ENCODE data around the gene ESR1.

Gene ESR1

DNA sequence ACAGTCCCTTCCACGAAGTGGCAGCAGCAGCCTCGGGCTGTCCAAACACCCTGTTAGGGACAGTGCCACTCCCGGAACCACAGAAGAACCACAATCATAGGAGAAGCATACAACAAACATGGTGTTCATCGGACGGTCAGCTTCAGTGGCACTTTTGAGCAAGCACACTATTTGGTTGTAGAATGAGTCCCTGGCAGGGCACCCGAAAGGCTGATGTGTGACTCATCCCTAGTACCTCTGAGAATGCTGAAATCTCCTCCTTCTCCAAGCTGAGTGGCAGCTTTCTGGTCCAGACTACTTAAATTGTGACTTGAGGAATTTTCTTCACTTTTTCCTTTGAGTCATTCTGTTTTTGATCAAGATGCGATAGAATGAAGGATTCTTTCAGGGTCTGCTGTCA, 282.5 kb downstream of the ESR1 start:
- H3K4me3 ChIP-seq (ENCODE audit: low read depth, low read length) = no peak overlapping the region

- H3K4me3 ChIP-seq (ENCODE audit: low read depth, low read length) = no peak overlapping the region
These were observed 283.7 kb downstream of the ESR1 start for GRCh38 chr6:152091201-152091600.

GRCh38 chr6:152091851-152092341, 284.4 kb downstream of the ESR1 start:
- H3K4me3 ChIP-seq (ENCODE audit: low read depth, low read length) = no peak overlapping the region

- H3K4me3 ChIP-seq (ENCODE audit: low read depth, low read length) = no peak overlapping the region
These were observed 286.2 kb downstream of the ESR1 start for GRCh38 chr6:152093711-152094110.

- no peak overlapping the region for H3K4me3 ChIP-seq (ENCODE audit: low read depth, low read length)
These were observed 286.8 kb downstream of the ESR1 start for GRCh38 chr6:152094276-152094675.

- H3K4me3 ChIP-seq (ENCODE audit: low read depth, low read length) = no peak overlapping the region
These were observed 287.6 kb downstream of the ESR1 start for GRCh38 chr6:152094992-152095592.

DNA sequence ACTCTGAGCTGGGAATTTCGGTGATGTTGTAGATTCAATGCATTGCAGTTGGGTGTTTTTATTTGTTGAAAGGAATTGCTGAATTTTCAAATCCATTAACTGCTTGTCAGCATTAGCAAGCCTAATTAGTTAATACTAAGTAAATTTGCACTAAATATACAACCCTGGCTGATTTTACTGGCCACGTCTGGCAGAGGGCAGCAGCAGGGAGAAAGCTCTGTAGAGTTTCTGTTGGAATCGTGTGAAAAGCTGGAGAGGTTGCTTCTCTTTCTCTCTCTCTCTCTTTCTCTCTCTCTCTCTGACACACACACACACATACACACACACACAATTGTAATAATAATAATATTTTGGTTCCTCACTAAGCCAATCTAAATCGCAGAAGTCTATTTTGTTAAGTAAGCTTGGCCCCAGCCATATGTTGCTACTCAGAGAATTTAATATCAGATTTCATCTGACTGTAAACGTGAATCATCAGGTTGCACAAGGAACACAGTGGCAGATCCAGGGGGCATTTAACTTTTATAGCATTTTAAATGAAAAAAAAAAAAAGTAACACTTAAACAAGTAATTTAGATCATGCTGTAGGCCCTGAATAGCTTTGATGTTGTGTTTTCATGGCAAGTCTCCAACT, 289.5 kb downstream of the ESR1 start:
- H3K4me3 ChIP-seq (ENCODE audit: low read depth, low read length) = no peak overlapping the region

DNA sequence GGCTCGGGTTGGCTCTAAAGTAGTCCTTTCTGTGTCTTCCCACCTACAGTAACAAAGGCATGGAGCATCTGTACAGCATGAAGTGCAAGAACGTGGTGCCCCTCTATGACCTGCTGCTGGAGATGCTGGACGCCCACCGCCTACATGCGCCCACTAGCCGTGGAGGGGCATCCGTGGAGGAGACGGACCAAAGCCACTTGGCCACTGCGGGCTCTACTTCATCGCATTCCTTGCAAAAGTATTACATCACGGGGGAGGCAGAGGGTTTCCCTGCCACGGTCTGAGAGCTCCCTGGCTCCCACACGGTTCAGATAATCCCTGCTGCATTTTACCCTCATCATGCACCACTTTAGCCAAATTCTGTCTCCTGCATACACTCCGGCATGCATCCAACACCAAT, 291.2 kb downstream of the ESR1 start:
- H3K4me3 ChIP-seq (ENCODE audit: low read depth, low read length) = no peak overlapping the region

DNA sequence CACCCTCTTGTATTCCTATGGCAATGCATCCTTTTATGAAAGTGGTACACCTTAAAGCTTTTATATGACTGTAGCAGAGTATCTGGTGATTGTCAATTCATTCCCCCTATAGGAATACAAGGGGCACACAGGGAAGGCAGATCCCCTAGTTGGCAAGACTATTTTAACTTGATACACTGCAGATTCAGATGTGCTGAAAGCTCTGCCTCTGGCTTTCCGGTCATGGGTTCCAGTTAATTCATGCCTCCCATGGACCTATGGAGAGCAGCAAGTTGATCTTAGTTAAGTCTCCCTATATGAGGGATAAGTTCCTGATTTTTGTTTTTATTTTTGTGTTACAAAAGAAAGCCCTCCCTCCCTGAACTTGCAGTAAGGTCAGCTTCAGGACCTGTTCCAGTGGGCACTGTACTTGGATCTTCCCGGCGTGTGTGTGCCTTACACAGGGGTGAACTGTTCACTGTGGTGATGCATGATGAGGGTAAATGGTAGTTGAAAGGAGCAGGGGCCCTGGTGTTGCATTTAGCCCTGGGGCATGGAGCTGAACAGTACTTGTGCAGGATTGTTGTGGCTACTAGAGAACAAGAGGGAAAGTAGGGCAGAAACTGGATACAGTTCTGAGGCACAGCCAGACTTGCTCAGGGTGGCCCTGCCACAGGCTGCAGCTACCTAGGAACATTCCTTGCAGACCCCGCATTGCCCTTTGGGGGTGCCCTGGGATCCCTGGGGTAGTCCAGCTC, 292.1 kb downstream of the ESR1 start:
- H3K4me3 ChIP-seq (ENCODE audit: low read depth, low read length) = no peak overlapping the region

- H3K4me3 ChIP-seq (ENCODE audit: low read depth, low read length) = no peak overlapping the region
These were observed 292.7 kb downstream of the ESR1 start for GRCh38 chr6:152100183-152100618.

DNA sequence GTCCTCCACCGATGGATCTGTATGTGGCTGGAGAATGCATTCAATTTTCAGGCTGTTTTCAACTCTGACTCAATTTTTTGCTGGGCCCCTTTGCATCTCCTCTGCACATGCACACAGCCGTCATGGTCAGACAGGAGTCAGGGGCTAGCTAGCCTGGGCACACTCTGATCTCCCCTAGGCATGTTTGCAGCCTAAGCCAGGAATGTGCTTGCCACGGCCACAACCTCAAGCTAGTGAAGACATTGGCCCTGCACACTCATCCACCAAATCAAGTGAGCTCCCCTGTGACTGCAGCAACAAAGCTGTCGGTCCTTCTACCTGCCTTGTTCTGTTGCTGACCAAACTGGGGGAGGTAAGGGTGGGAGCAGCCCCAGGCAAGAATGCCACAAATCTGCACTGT, 300.5 kb downstream of the ESR1 start:
- H3K4me3 ChIP-seq (ENCODE audit: low read depth, low read length) = no peak overlapping the region

DNA sequence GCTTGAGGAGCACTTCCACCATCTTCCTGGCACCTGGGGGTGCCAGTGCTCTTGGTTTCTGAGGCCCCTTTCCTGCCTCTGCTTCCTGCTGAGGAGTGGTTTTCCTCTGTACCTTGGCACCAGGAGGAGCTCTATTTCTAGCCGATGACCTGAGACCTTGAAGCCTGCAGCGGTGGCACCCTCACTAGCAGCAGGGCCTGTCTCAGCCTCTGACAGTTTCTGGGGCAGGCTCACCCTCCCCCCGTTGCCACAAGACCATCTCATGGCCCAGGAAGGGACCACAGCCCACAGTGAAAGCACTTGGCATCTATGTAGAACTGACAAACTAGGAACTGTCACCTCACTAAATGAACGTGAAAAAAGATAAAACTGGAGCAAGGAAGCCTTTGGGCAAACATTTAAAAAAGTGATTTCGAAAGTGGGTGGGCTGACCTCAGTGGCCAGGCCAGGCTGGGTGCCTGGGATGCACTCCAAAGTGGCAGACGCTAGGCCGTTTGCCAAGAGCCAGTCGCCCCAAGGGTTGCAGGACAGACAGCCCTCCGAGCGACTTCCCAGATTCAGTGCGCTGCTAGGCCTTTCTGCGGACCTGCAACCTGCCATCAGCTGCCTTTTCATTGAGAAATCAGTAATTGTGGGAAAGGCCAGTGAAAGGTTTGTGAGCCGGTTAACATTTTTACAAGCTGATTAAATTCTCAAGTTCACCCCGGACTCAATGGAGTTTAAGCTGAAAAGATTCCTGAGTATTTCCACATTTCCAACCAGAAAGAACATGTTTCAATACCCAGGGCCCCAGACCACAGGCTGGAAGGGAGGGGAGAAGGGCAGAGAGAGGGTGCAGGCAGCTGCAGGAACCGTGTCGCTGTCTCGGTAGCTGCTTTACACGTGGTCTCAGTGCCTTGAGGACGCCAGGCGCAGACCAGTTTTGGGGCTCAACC, 303.7 kb downstream of the ESR1 start:
- H3K4me3 ChIP-seq (ENCODE audit: low read depth, low read length) = no peak overlapping the region

- H3K4me3 ChIP-seq (ENCODE audit: low read depth, low read length) = no peak overlapping the region
These were observed 305.2 kb downstream of the ESR1 start for GRCh38 chr6:152112491-152113261.

DNA sequence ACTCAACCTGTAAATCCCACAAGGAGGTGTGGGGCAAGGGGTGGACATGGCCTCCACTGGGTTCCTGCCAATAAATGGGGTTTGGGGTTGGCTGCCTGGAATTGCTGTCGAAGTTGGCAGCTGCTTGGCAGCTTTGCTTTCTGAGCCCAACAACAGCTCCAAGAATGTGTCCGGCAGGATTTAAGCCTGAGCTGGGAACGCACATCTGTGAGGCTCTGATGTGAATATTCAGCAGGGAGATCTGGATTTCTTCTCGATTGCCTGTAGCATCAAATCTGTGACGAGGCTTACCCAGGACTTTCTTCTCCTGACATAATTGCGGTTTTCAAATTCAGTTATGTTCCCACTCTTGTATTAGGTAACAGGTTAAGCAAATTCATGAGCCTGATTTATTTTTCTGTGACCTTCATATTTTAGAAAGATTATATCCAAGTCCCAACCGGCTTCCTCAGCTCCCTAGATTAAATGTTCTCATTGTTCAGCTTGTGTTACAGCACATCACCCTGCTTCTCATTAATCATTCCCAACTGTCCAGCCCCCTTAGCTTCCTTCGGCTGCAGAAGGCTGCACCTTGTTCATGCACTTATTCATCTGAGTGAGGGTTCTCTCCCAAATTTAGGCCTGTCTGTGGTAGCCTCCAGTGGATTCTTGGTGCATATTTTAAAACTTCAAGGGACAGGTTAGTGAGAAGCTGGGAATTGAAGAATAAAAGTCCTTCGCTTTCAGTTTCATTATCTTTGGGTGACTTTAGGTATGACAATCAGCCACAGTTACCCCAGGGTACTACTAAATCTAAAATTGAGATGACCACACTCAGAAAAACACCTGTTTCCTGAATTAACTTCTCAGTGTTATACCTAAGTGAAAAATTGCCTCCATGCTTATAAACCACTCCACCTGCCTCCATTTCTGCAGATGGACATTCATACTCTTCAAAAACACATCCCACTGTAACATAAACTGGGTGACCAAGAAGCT, 310.0 kb downstream of the ESR1 start:
- H3K4me3 ChIP-seq (ENCODE audit: low read depth, low read length) = no peak overlapping the region

- no peak overlapping the region for H3K4me3 ChIP-seq (ENCODE audit: low read depth, low read length)
These were observed 310.7 kb downstream of the ESR1 start for GRCh38 chr6:152118224-152118623.

GRCh38 chr6:152118678-152119077, 311.2 kb downstream of the ESR1 start:
- no peak overlapping the region for H3K4me3 ChIP-seq (ENCODE audit: low read depth, low read length)

DNA sequence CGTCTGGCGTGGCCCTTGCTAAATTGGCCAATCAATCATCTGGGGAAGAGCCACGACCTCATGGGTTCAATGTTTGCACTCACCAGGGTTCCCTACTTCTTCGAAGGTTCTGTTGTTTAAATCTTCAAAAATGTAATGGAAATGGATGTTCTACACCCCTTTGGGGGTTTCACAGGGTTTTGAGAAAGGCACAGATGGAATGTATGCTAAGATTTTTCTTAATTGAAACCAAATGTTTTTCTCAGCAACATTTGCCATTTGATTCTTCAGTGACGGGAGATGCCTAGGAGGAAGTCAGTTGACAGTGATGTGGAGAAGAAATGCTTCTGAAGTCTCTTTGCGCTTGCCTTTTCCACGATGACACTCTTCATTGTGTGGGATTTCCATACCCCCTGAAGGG, 312.3 kb downstream of the ESR1 start:
- H3K4me3 ChIP-seq (ENCODE audit: low read depth, low read length) = no peak overlapping the region

DNA sequence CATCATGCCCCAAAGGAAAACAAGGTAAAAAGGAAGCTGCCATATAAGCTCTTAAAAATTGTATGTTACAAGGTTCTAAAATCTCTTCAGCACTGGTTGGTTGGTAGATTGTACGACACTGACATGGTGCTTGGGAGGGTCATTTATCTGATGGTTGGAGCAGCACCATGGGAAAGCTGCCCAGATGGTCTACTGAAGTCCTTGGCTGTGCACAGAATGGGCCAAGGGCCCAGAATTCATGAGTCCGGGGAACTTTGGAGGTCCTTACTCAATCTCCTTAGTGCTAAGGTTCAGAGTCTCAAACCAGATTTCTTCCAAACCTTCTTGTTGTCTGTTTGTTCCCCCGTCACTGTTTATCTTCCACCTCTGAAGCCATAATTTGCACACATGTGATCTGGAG, 314.4 kb downstream of the ESR1 start:
- no peak overlapping the region for H3K4me3 ChIP-seq (ENCODE audit: low read depth, low read length)

DNA sequence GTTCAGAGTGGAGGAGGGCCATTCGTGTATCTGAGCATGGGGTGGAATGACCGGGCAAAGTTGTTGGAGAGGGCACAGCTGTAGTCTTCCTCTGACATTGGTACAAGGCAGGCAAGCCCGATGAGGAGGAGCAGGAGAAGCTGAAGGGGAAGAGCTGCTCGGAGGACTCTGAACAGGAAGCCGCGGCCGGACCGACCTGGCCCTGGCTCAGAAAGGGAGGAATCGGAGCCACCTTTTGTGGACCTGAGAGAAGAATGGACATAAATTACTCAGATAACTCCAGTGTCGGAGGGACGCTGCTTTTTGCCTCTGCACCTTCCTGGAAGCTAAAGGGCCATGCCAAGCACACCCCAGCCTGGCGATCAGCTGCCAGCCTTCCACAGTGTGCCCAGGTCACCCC, 315.0 kb downstream of the ESR1 start:
- no peak overlapping the region for H3K4me3 ChIP-seq (ENCODE audit: low read depth, low read length)

Measured in iPS-11a (cell line).